OCI-LY7 (cell line): ENCODE results near the gene ITSN1.

ENCODE experiments used
- EZH2phosphoT487 ChIP-seq: fragments of 200-600 bp; sonication (generic); IDR thresholded peaks from 2 replicates; pipeline ENCODE4 v1.6.1; 2018; ENCODE audit warnings: low read depth, borderline replicate concordance, mild to moderate bottlenecking, mixed run types, antibody characterized with exemption, low read length, moderate library complexity, mixed read lengths
- TF ChIP-seq, protein P1 (sequence below): fragments of 200-600 bp; sonication (generic); conservative IDR thresholded peaks from 2 replicates; pipeline ENCODE4 v1.5.1; 2014; ENCODE audit warnings: mild to moderate bottlenecking, antibody characterized with exemption, low read length, moderate library complexity, mixed read lengths

DNA sequence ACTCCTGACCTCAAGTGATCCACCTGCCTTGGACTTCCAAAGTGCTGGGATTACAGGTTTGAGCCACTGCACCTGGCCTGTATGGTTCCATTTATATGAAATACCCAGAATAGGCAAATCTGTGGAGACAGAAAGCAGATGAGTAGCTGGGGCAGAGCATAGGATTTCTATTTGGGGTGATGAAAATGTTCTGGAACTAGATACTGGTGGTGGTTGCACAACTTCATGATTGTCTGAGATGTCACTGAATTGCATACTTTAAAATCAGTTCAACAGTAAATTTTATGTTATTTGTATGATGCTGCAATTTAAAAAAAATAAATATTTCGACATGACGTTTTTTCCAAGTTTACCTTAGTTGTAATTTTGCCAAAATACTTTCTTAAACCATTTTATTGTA is 23.9 kb downstream of the ITSN1 start:
- TF ChIP-seq, protein P1, sequence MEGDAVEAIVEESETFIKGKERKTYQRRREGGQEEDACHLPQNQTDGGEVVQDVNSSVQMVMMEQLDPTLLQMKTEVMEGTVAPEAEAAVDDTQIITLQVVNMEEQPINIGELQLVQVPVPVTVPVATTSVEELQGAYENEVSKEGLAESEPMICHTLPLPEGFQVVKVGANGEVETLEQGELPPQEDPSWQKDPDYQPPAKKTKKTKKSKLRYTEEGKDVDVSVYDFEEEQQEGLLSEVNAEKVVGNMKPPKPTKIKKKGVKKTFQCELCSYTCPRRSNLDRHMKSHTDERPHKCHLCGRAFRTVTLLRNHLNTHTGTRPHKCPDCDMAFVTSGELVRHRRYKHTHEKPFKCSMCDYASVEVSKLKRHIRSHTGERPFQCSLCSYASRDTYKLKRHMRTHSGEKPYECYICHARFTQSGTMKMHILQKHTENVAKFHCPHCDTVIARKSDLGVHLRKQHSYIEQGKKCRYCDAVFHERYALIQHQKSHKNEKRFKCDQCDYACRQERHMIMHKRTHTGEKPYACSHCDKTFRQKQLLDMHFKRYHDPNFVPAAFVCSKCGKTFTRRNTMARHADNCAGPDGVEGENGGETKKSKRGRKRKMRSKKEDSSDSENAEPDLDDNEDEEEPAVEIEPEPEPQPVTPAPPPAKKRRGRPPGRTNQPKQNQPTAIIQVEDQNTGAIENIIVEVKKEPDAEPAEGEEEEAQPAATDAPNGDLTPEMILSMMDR: no peak
- TF ChIP-seq EZH2phosphoT487: no peak
